Thoracic aorta (tissue), 2 donors: ENCODE results near the gene PIGB. TPM values are rescaled to one million over a fixed set of nuclear protein-coding genes. Genes with fewer than 3 reads are reported as not detected.

ENCODE experiments used
- ATAC-seq: fragments of 150-250 bp; one replicate; pipeline ENCODE4 v1.8.0; 2017; ENCODE audit warnings: low read depth; ENCODE audit not compliant: insufficient number of reproducible peaks, low FRiP score
- DNase-seq: peaks from one replicate; pipeline ENCODE4 v3.0.0-alpha.2; 2020; ENCODE audit warnings: low spot score
- H3K27ac ChIP-seq, 2 donors: fragments of 200-600 bp; sonication (generic); 1 replicate in 1 of 2; 2 replicates in 1 of 2; pipeline ENCODE4 v1.5.1; 2016; ENCODE audit warnings: mild to moderate bottlenecking in 2 of 2, moderate library complexity in 2 of 2
- H3K27me3 ChIP-seq: fragments of 200-600 bp; sonication (generic); replicated peaks from 2 replicates; pipeline ENCODE4 v1.6.0; 2016; ENCODE audit warnings: mild to moderate bottlenecking; ENCODE audit not compliant: insufficient read depth
- H3K36me3 ChIP-seq: fragments of 200-600 bp; sonication (generic); one replicate; pipeline ENCODE4 v1.5.1; 2016
- H3K4me1 ChIP-seq, 2 donors: fragments of 200-600 bp; sonication (generic); 1 replicate in 1 of 2; 2 replicates in 1 of 2; pipeline versions ENCODE4 v1.5.1 to v1.6.0; 2016; ENCODE audit warnings: low read depth in 2 of 2, mild to moderate bottlenecking in 1 of 2; ENCODE audit not compliant: control insufficient read depth in 1 of 2
- H3K4me3 ChIP-seq: fragments of 200-600 bp; sonication (generic); 2 replicates; pipeline ENCODE4 v1.5.1; 2016; ENCODE audit warnings: mild to moderate bottlenecking
- H3K9me3 ChIP-seq: fragments of 200-600 bp; sonication (generic); 2 replicates; pipeline ENCODE4 v1.5.1; 2016
- total RNA-seq, 2 donors: library from RNA; depleted of rRNA; stranded (reverse); fragments of >200 nt; gene quantifications; one replicate each; pipeline versions ENCODE4 v1.1.0 to v1.2.3, GENCODE V29; 2016
- TF ChIP-seq, protein P1 (sequence below): fragments of 200-600 bp; sonication (generic); IDR thresholded peaks from one replicate; pipeline ENCODE4 v1.5.1; 2019; ENCODE audit warnings: antibody characterized with exemption

PIGB gene
- total RNA-seq, 2 donors from 2014 or later, result 6.6 to 26.7 TPM

DNA sequence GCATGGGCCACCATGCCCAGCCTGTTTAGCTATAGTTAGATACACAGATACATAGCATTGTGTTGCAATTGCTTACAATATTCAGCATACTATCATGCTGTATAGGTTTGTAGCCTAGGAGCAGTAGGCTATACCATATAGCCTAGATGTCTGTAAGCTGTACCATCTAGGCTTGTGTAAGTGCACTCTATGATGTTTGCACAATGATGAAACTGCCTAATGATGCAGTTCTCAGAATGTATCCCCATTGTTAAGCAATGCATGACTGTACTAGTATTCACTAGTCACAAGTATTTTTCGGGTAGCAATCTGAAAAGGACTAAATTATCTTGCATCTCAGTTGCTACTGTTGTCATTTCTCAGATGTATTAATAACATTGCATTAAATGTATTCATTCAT lies 16.0 kb downstream of the PIGB start:
- H3K4me3 ChIP-seq, result no peak overlapping the region
- H3K4me1 ChIP-seq, result peaks cover 3 to 15% of the 10 kb centered on the region in 2 donors
- H3K9me3 ChIP-seq, result no peaks in the 10 kb centered on the region
- DNase-seq (no peak), ATAC-seq (no peak)
- TF ChIP-seq, protein P1, sequence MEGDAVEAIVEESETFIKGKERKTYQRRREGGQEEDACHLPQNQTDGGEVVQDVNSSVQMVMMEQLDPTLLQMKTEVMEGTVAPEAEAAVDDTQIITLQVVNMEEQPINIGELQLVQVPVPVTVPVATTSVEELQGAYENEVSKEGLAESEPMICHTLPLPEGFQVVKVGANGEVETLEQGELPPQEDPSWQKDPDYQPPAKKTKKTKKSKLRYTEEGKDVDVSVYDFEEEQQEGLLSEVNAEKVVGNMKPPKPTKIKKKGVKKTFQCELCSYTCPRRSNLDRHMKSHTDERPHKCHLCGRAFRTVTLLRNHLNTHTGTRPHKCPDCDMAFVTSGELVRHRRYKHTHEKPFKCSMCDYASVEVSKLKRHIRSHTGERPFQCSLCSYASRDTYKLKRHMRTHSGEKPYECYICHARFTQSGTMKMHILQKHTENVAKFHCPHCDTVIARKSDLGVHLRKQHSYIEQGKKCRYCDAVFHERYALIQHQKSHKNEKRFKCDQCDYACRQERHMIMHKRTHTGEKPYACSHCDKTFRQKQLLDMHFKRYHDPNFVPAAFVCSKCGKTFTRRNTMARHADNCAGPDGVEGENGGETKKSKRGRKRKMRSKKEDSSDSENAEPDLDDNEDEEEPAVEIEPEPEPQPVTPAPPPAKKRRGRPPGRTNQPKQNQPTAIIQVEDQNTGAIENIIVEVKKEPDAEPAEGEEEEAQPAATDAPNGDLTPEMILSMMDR, result no peak
- no peak overlapping the region for H3K27ac ChIP-seq
- H3K36me3 ChIP-seq, result peaks cover 4% of the 10 kb centered on the region
- H3K27me3 ChIP-seq, result no peaks in the 10 kb centered on the region

GRCh38 chr15:55337160-55337559 lies 18.1 kb downstream of the PIGB start:
- peaks cover 4% of the 10 kb centered on the region for H3K36me3 ChIP-seq

DNA sequence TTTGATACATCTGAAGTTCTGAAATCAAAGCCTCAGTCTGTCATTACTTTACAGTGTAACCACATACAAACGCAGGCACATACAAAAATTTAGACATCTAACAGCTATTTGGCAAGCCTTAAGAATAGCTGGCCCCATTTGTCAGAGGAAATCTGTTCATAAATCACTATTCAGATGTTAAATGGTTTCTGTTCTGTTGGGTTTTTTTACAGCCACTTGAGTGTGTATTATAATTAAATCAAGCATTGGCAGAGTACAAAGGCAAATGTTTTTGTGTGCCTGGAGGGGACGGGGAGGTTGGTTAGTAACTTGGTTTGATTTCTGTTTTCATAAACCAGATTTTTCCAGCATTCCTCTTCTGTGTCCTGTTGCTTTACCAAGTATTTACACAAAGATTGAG lies 24.1 kb downstream of the PIGB start:
- ATAC-seq (peak; percentile 13), DNase-seq (no peak)
- peaks cover 17 to 42% of the 10 kb centered on the region in 2 donors for H3K4me1 ChIP-seq
- TF ChIP-seq, protein P1, result no peak
- peak overlapping the region; percentile 25 for H3K4me3 ChIP-seq
- peak overlapping the region; percentile 78 to 83 for H3K27ac ChIP-seq
- no peaks in the 10 kb centered on the region for H3K36me3 ChIP-seq
- no peaks in the 10 kb centered on the region for H3K27me3 ChIP-seq
- H3K9me3 ChIP-seq, result no peaks in the 10 kb centered on the region

More at GRCh38 chr15:55337160-55337559, 18.1 kb downstream of the PIGB start:
- Histone ChIP-seq H3K27me3 (no peaks in the 10 kb centered on the region), H3K9me3 (no peaks in the 10 kb centered on the region), H3K27ac (no peak overlapping the region), H3K4me3 (no peak overlapping the region), H3K4me1 (peaks cover 3 to 17% of the 10 kb centered on the region in 2 donors)
- TF ChIP-seq, protein P1, result no peak
- ATAC-seq, result no peak
- no peak for DNase-seq

- ATAC-seq, result no peak
- DNase-seq, result no peak
- Histone ChIP-seq H3K4me1 (peaks cover 17 to 35% of the 10 kb centered on the region in 2 donors), H3K9me3 (no peaks in the 10 kb centered on the region), H3K27ac (peak overlapping the region; percentile 78 to 83), H3K27me3 (no peaks in the 10 kb centered on the region), H3K36me3 (no peaks in the 10 kb centered on the region), H3K4me3 (no peak overlapping the region)
- TF ChIP-seq, protein P1, result no peak
Measured at GRCh38 chr15:55344206-55344605, 25.2 kb downstream of the PIGB start.

DNA sequence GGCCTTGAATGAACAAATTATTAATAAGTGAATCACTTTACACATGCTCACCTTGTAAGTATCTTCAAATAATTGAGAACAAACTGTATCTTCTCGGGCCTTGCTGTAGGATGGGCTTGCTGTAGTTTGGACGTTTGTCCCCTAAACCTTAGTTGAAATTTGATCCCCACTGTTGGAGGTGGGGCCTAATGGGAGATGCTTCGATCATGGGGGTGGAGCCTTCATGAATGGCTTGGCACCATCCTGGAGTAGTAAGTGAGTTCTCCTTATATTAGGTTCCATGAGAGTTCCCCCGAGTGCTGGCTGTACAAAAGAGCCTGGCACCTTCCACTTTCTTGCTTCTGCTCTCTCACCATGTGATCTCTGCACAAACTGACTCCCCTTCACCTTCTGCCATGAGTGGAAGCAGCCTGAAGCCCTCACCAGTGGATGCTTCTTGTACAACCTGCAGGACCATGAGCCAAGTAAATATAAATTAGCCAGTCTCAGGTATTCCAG lies 29.3 kb downstream of the PIGB start:
- TF ChIP-seq, protein P1, result no peak
- ATAC-seq (no peak), DNase-seq (no peak)
- H3K9me3 ChIP-seq, result no peaks in the 10 kb centered on the region
- no peak overlapping the region for H3K27ac ChIP-seq
- H3K36me3 ChIP-seq, result peaks cover 9% of the 10 kb centered on the region
- peaks cover 10 to 14% of the 10 kb centered on the region in 2 donors for H3K4me1 ChIP-seq
- no peaks in the 10 kb centered on the region for H3K27me3 ChIP-seq
- no peak overlapping the region for H3K4me3 ChIP-seq
